BLaER1 treated with 17β-estradiol and CSF1 and Interleukin-3, amounts not matched to agents 10 nM and 100 nM (cell line): ENCODE results near the gene URAD.

ENCODE experiments used
- H3K27ac ChIP-seq, 11 experiments: shearing (Covaris generic); formaldehyde crosslinking; 2 replicates each; pipeline ENCODE4 v1.8.1; 2022
- H3K27me3 ChIP-seq, 11 experiments: shearing (Covaris generic); formaldehyde crosslinking; 2 replicates each; pipeline ENCODE4 v1.8.1; 2022
- H3K36me3 ChIP-seq, 11 experiments: shearing (Covaris generic); formaldehyde crosslinking; 2 replicates each; pipeline ENCODE4 v1.8.1; 2022
- H3K4me1 ChIP-seq, 10 experiments: shearing (Covaris generic); formaldehyde crosslinking; 2 replicates each; pipeline ENCODE4 v1.8.1; 2022
- H3K4me2 ChIP-seq, 11 experiments: shearing (Covaris generic); formaldehyde crosslinking; 2 replicates each; pipeline ENCODE4 v1.8.1; 2022
- H3K4me3 ChIP-seq, 10 experiments: shearing (Covaris generic); formaldehyde crosslinking; 2 replicates each; pipeline ENCODE4 v1.8.1; 2022
- H3K9ac ChIP-seq, 11 experiments: shearing (Covaris generic); formaldehyde crosslinking; 2 replicates each; pipeline ENCODE4 v1.8.1; 2022
- H3K9me3 ChIP-seq, 11 experiments: shearing (Covaris generic); formaldehyde crosslinking; replicated peaks in 1 of 11; 2 replicates each; pipeline ENCODE4 v1.8.1; 2022
- H4K20me1 ChIP-seq, 11 experiments: shearing (Covaris generic); formaldehyde crosslinking; 2 replicates each; pipeline ENCODE4 v1.8.1; 2022
- Cebpa-rat ChIP-seq, 11 experiments: shearing (Covaris generic); IDR thresholded peaks; 2 replicates each; pipeline ENCODE4 v1.8.1; 2022

Gene URAD

GRCh38 chr13:27976362-27977091, 12.0 kb downstream of the URAD start:
- Histone ChIP-seq H3K9ac (no peak overlapping the region), H3K4me3 (no peak overlapping the region), H3K27ac (no peak overlapping the region), H3K27me3 (peaks cover 100% of the 10 kb centered on the region in 11 experiments), H3K4me2 (no peak overlapping the region), H3K4me1 (peaks cover 0 to 11% (median 2%) of the 10 kb centered on the region in 10 experiments; a peak in 4 of 20 replicates), H3K9me3 (peaks cover 0 to 12% (median 5%) of the 10 kb centered on the region in 11 experiments; a peak in 9 of 22 replicates), H3K36me3 (no peaks in the 10 kb centered on the region), H4K20me1 (peaks cover 0 to 67% (median 32%) of the 10 kb centered on the region in 11 experiments; a peak in 16 of 22 replicates)
- no peak for TF ChIP-seq Cebpa-rat (IDR thresholded peaks at IDR 0.05)

GRCh38 chr13:27975564-27976361, 12.7 kb downstream of the URAD start:
- no peaks in the 10 kb centered on the region for H3K36me3 ChIP-seq
- H3K9ac ChIP-seq, result no peak overlapping the region
- peaks cover 0 to 72% (median 32%) of the 10 kb centered on the region in 11 experiments; a peak in 16 of 22 replicates for H4K20me1 ChIP-seq
- H3K9me3 ChIP-seq, result peaks cover 0 to 12% (median 5%) of the 10 kb centered on the region in 11 experiments; a peak in 9 of 22 replicates
- no peak overlapping the region for H3K4me3 ChIP-seq
- no peak overlapping the region for H3K4me2 ChIP-seq
- peaks cover 0 to 11% (median 2%) of the 10 kb centered on the region in 10 experiments; a peak in 4 of 20 replicates for H3K4me1 ChIP-seq
- no peak for TF ChIP-seq Cebpa-rat (IDR thresholded peaks at IDR 0.05)
- H3K27me3 ChIP-seq, result peaks cover 100% of the 10 kb centered on the region in 11 experiments
- no peak overlapping the region for H3K27ac ChIP-seq

GRCh38 chr13:27973961-27974662, 14.4 kb downstream of the URAD start:
- H3K4me2 ChIP-seq, result no peak overlapping the region
- H3K9me3 ChIP-seq, result peaks cover 0 to 21% (median 8%) of the 10 kb centered on the region in 11 experiments; a peak in 10 of 22 replicates
- no peak overlapping the region for H3K4me3 ChIP-seq
- H3K36me3 ChIP-seq, result no peaks in the 10 kb centered on the region
- H4K20me1 ChIP-seq, result peaks cover 0 to 68% (median 34%) of the 10 kb centered on the region in 11 experiments; a peak in 16 of 22 replicates
- peaks cover 100% of the 10 kb centered on the region in 11 experiments for H3K27me3 ChIP-seq
- TF ChIP-seq Cebpa-rat (IDR thresholded peaks at IDR 0.05), result no peak
- H3K27ac ChIP-seq, result no peak overlapping the region
- peaks cover 0 to 11% (median 2%) of the 10 kb centered on the region in 10 experiments; a peak in 4 of 20 replicates for H3K4me1 ChIP-seq
- no peak overlapping the region for H3K9ac ChIP-seq

GRCh38 chr13:27973291-27973690, 15.2 kb downstream of the URAD start:
- Histone ChIP-seq H4K20me1 (peaks cover 0 to 70% (median 42%) of the 10 kb centered on the region in 11 experiments; a peak in 16 of 22 replicates), H3K4me1 (peaks cover 0 to 12% (median 7%) of the 10 kb centered on the region in 10 experiments; a peak in 6 of 20 replicates), H3K27me3 (peaks cover 100% of the 10 kb centered on the region in 11 experiments)

GRCh38 chr13:27972478-27972820, 16.0 kb downstream of the URAD start:
- no peak overlapping the region for H3K4me3 ChIP-seq
- no peaks in the 10 kb centered on the region for H3K36me3 ChIP-seq
- peaks cover 0 to 71% (median 43%) of the 10 kb centered on the region in 11 experiments; a peak in 16 of 22 replicates for H4K20me1 ChIP-seq
- no peak overlapping the region for H3K27ac ChIP-seq
- no peak for TF ChIP-seq Cebpa-rat (IDR thresholded peaks at IDR 0.05)
- no peak overlapping the region for H3K4me2 ChIP-seq
- H3K9ac ChIP-seq, result no peak overlapping the region
- peaks cover 0 to 15% (median 3%) of the 10 kb centered on the region in 10 experiments; a peak in 5 of 20 replicates for H3K4me1 ChIP-seq
- peaks cover 100% of the 10 kb centered on the region in 11 experiments for H3K27me3 ChIP-seq
- H3K9me3 ChIP-seq, result peaks cover 0 to 26% (median 11%) of the 10 kb centered on the region in 11 experiments; a peak in 10 of 22 replicates

More at GRCh38 chr13:27973291-27973690, 15.2 kb downstream of the URAD start:
- no peak overlapping the region for H3K4me3 ChIP-seq
- H3K27ac ChIP-seq, result no peak overlapping the region
- no peak overlapping the region for H3K4me2 ChIP-seq
- H3K9me3 ChIP-seq, result peaks cover 0 to 29% (median 16%) of the 10 kb centered on the region in 11 experiments; a peak in 11 of 22 replicates
- no peak overlapping the region for H3K9ac ChIP-seq
- H3K36me3 ChIP-seq, result no peaks in the 10 kb centered on the region
- TF ChIP-seq Cebpa-rat (IDR thresholded peaks at IDR 0.05), result no peak

GRCh38 chr13:27971776-27972477, 16.6 kb downstream of the URAD start:
- TF ChIP-seq Cebpa-rat (IDR thresholded peaks at IDR 0.05), result no peak
- Histone ChIP-seq H3K4me1 (peaks cover 0 to 20% (median 1%) of the 10 kb centered on the region in 10 experiments; a peak in 4 of 20 replicates), H3K36me3 (no peaks in the 10 kb centered on the region), H3K9me3 (peaks cover 0 to 25% (median 11%) of the 10 kb centered on the region in 11 experiments; a peak in 10 of 22 replicates), H3K27me3 (peaks cover 100% of the 10 kb centered on the region in 11 experiments), H4K20me1 (peaks cover 0 to 74% (median 40%) of the 10 kb centered on the region in 11 experiments; a peak in 16 of 22 replicates), H3K9ac (no peak overlapping the region), H3K4me2 (no peak overlapping the region), H3K4me3 (no peak overlapping the region), H3K27ac (no peak overlapping the region)

GRCh38 chr13:27971236-27971645, 17.3 kb downstream of the URAD start:
- Histone ChIP-seq H3K27me3 (peaks cover 100% of the 10 kb centered on the region in 11 experiments), H3K4me2 (no peak overlapping the region), H3K9me3 (peaks cover 0 to 27% (median 11%) of the 10 kb centered on the region in 11 experiments; a peak in 10 of 22 replicates), H3K4me1 (peaks cover 0 to 23% (median 1%) of the 10 kb centered on the region in 10 experiments; a peak in 4 of 20 replicates), H3K4me3 (no peak overlapping the region), H3K27ac (no peak overlapping the region), H3K36me3 (no peaks in the 10 kb centered on the region), H3K9ac (no peak overlapping the region), H4K20me1 (peaks cover 0 to 74% (median 42%) of the 10 kb centered on the region in 11 experiments; a peak in 16 of 22 replicates)
- TF ChIP-seq Cebpa-rat (IDR thresholded peaks at IDR 0.05), result no peak
